HG03045 (cell line): ENCODE data around the gene RAPGEF1.
"Not testable (repeated sequence)": the region's sequence is repeated elsewhere in the genome, so short reads cannot be mapped to it uniquely, and the experiment has no call there.

Experiments
- ATAC-seq: cut with Tn5 transposase; IDR thresholded peaks from one replicate; pipeline ENCODE4 v1.9.1; 2021; ENCODE audit warnings: mild to moderate bottlenecking, moderate library complexity; ENCODE audit not compliant: unreplicated experiment

RAPGEF1 gene

GRCh38 chr9:131673531-131673930 lies 66.3 kb downstream of the RAPGEF1 start:
- ATAC-seq, result no peak

- ATAC-seq, result no peak
These were observed 66.8 kb downstream of the RAPGEF1 start for GRCh38 chr9:131673068-131673467.

DNA sequence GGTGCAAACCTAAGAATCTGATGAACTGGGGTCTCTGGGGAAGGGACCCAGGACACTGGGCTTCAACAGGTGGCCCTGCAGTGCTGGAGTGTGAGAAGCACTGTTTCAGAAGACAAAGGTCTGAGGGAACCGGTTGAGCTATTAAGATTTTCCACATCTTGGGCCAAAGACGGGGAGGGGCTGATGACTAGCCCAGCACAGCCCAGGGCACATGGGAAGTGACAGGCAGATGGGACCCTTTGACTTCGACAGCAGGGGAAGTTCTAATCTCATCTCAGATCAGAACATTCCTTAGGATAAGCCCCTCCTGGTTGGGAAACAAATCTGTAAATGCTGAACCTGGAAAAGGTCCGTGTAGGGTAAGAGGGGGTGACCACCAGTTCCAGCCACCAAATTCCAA lies 67.4 kb downstream of the RAPGEF1 start:
- no peak for ATAC-seq

GRCh38 chr9:131671133-131671520 lies 68.7 kb downstream of the RAPGEF1 start:
- ATAC-seq, result no peak

GRCh38 chr9:131670247-131671132 lies 69.4 kb downstream of the RAPGEF1 start:
- ATAC-seq, result no peak

DNA sequence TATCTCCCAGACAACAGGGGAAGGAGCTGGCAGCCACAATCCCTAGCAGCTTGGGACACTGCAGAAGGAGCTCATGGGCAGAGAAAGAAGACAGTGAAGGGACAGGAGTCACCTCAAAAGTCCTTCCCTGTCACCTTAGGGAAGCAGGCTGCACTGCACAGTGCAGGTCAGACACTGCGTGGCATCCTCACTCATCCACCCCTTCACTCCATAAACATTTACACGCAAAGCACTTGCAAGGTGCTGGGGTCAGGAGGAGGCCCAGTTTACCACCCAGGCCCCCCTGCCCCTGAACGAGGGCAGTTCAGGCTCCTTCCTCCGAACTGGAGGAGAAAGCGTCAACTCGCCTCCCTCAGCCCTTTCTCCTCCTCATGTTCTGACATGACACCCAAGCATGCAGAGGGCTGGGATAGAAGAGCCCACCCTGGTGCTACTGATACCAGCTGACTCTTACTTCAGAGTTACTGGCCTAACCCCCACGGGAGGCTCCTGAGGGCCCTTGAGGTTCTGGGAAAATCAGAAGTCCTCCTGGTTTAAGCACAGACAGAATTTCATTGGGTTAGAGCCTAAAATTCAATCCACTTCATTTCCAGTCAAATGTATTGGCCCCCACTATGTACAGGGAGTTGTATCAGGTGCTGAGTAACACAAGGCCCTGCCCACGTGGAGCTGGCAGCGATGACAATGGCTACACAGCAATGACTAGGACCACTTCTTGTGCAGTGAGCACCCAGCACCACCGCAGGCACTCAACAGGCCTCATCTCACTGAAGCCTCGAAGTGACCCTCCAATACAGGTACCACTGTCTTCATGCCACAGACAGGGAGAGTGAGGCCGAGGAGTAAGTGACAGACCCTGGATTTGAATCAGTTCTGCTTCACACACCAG lies 70.4 kb downstream of the RAPGEF1 start:
- ATAC-seq, result no peak

GRCh38 chr9:131668439-131669268 lies 71.2 kb downstream of the RAPGEF1 start:
- no peak for ATAC-seq

- ATAC-seq, result no peak
These were observed 71.8 kb downstream of the RAPGEF1 start for GRCh38 chr9:131668057-131668438.

- no peak for ATAC-seq
These were observed 72.3 kb downstream of the RAPGEF1 start for GRCh38 chr9:131667576-131667975.

GRCh38 chr9:131666774-131667173 lies 73.1 kb downstream of the RAPGEF1 start:
- ATAC-seq, result no peak

- no peak for ATAC-seq
These were observed 73.8 kb downstream of the RAPGEF1 start for GRCh38 chr9:131666029-131666428.

- no peak for ATAC-seq
These were observed 76.6 kb downstream of the RAPGEF1 start for GRCh38 chr9:131663288-131663687.

- not testable (repeated sequence) for ATAC-seq
These were observed 77.6 kb downstream of the RAPGEF1 start for GRCh38 chr9:131662289-131662621.

GRCh38 chr9:131661568-131662288 lies 78.1 kb downstream of the RAPGEF1 start:
- no peak for ATAC-seq

DNA sequence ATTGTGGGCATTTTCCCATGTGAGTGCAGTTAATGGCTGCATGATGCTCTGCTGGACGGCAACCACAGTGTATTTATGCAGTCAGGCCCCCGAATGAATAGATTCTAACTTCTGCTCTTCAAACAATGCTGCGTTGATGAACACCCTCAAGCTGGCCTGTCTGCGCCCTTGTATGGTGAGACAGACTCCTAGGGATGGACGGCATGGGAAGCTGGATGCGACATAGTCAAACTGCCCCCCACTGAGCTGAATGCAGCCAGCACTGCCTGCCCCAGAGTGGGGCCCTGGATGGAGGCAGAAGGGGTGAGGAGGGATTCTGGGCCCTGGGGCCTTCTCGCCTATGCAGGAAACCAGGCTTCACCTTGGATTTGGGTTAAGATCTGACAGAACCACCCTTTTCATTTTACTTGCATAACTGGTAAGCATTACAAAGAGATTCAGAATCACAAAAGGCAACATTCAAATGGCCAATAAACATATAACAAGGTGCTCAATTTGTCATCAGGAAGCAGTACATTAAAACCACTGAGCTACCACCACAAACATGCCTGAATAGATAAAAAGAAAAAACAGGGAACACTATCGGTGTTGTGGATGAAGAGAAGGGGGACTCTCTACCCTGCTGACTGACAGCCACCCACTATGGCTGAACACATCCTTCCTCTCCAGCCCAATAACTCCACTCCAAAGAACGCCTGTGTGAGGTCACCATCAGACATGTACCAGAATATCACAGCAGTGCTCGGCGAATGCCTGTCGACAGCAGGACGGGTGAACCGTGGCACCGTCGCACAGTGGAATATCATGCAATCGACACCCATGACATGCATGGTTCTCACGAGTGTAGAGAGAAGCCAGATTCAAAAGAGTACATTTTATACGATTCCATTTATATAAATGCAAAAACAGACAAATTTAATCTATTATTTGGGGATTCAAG lies 79.1 kb downstream of the RAPGEF1 start:
- ATAC-seq, result no peak

DNA sequence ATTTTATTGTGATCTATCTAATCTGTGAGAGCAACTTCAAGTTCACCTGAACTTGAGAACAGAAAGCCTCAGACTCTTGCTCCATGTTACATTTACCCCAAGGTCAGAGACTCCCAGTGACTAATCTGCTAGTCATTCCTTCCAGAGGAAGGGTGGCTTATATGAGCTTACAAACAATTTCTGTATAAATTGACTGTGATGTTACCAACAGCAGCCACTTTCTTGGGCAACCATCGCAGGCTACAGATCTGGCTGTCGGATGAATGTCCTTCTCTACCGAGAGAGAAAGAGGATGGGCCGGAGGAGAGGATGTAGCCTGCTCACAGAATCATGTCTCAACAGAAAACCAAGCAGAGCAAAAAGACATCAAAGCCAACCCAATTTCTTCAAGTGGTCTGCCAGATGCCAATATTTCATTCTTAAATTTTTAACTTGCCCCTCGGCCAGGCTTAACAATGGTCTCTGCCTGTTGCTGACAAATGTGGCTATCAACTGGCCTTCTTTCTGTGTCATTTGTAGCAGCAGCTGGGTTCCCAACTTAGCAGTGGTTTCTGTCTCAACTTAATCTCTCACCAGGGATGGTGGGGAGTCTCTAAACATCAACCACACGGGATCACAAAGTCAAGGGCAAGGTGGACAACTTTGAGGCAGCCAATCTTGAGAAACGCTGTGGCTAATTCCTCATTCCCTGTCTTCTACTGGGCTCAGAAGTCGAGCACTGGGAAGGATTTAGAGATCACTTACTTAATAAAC lies 81.3 kb downstream of the RAPGEF1 start:
- ATAC-seq, result no peak

DNA sequence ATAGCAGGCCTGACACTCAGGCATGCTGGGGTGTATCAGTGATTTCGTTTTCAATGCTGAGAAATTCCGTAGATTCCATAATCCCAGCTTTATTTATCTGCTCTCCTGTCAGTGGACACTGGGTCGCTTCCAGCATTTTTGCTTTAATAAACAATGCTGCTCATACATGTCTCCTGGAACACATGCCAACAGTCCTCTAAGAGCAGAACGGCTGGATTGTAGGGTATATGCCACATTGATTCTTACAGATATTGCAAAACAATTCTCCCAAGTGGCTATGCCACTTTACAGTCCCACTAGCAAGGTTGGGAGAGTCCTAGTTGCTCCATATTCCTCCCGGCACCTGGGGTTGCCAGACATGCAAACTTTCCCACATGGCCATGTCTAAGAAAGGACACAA lies 81.9 kb downstream of the RAPGEF1 start:
- no peak for ATAC-seq

DNA sequence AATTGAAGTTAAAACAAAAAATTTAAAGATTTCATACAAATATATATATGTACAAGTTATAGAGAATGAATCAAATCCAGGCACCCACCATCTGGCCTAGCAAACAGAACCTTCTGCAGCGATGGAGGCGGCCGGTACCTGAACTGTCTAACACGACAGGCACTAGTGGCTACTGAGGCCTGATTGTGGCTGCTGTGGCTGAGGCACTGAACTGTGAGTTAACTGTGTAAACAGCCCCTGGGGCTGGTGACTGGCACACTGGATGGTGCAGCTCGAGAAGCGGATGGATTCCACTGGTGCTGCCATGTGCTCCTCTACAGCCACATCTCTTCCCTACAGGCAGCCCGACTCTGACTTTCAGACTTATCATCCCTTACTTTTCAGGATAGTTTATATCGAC lies 82.4 kb downstream of the RAPGEF1 start:
- no peak for ATAC-seq

DNA sequence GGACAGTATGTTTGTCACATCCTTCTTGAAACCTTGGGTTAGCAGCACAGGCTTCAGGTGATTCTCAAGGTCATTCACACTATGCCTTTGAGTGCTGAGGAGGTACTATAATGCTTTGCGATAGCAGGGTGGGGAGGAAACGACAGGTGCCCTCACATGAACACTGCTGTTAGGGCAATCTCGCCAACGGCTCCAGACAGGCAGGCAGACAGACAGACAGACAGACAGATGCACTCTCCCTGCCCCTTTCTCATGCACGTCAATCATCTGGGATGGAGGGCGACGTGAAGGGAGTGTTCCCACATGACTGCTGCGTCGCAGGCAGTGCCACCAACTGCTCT lies 82.9 kb downstream of the RAPGEF1 start:
- no peak for ATAC-seq
